IMR-90 (cell line): ENCODE measurements around the gene TRMT2B. TPM values are rescaled to one million over a fixed set of nuclear protein-coding genes. Genes with fewer than 3 reads are reported as not detected.

ENCODE experiments used
- ATAC-seq: fragments of 200-7000 bp; cut with Tn5 transposase; 2 replicates; pipeline ENCODE4 v1.9.1; 2020; ENCODE audit warnings: low read depth, mild to moderate bottlenecking, moderate library complexity
- BruUV-seq: library from RNA; stranded (reverse); fragments of 400-500 nt; replicated peaks from 2 replicates; lab custom pipeline; 2021; lab: Mats Ljungman, UMichigan
- CTCF ChIA-PET: fragments of 300-600 bp; formaldehyde crosslinking; extraction: SDS; loops from one replicate; lab custom pipeline; 2021; ENCODE audit warnings: antibody characterized with exemption; lab: Yijun Ruan, JAX
- POLR2A ChIA-PET: fragments of 300-600 bp; sonication (Branson Sonifier 250); formaldehyde crosslinking; loops from one replicate; lab custom pipeline; 2022; ENCODE audit warnings: antibody characterized with exemption; ENCODE audit not compliant: unreplicated experiment; lab: Charles Lee
- DNase-seq: peaks from one replicate; pipeline ENCODE4 v3.0.0; 2013
- H2AFZ ChIP-seq: replicated peaks from 2 replicates; pipeline ENCODE3; 2013; ENCODE audit warnings: low read length, mild to moderate bottlenecking; ENCODE audit not compliant: poor library complexity
- H2AK5ac ChIP-seq: 2 replicates; pipeline ENCODE4 v1.6.1; 2013; ENCODE audit warnings: low read depth, low read length, inconsistent platforms
- H2AK9ac ChIP-seq: replicated peaks from 2 replicates; pipeline ENCODE3; 2013; ENCODE audit warnings: mild to moderate bottlenecking, low read depth, low read length, moderate library complexity; ENCODE audit not compliant: poor library complexity
- H2BK120ac ChIP-seq: 2 replicates; pipeline ENCODE4 v1.6.1; 2013; ENCODE audit warnings: low read depth, low read length, inconsistent platforms
- H2BK15ac ChIP-seq: 3 replicates; pipeline ENCODE4 v1.6.1; 2013; ENCODE audit warnings: low read depth, low read length, inconsistent platforms
- H2BK20ac ChIP-seq: 2 replicates; pipeline ENCODE4 v1.6.1; 2013; ENCODE audit warnings: low read depth, mild to moderate bottlenecking, inconsistent platforms, low read length, moderate library complexity
- H2BK5ac ChIP-seq: 2 replicates; pipeline ENCODE4 v1.6.1; 2013; ENCODE audit warnings: mild to moderate bottlenecking, low read depth, low read length, inconsistent platforms; ENCODE audit not compliant: poor library complexity, severe bottlenecking
- H3K14ac ChIP-seq: replicated peaks from 2 replicates; pipeline ENCODE4 v1.6.1; 2013; ENCODE audit warnings: low read depth, low read length, inconsistent platforms
- H3K18ac ChIP-seq: 2 replicates; pipeline ENCODE4 v1.6.1; 2013; ENCODE audit warnings: low read depth, low read length, control low read depth
- H3K23ac ChIP-seq: 2 replicates; pipeline ENCODE4 v1.6.1; 2013; ENCODE audit warnings: low read depth, low read length, inconsistent platforms
- H3K27ac ChIP-seq: 2 replicates; pipeline ENCODE4 v1.5.1; 2013; ENCODE audit warnings: mild to moderate bottlenecking, control low read depth, low read length; ENCODE audit not compliant: insufficient read depth
- H3K27me3 ChIP-seq: 2 replicates; pipeline ENCODE4 v1.6.1; 2013; ENCODE audit warnings: low read length; ENCODE audit not compliant: control insufficient read depth, insufficient read depth
- H3K36me3 ChIP-seq: 2 replicates; pipeline ENCODE4 v1.6.1; 2013; ENCODE audit warnings: low read length, mixed read lengths; ENCODE audit not compliant: control insufficient read depth, insufficient read depth
- H3K4ac ChIP-seq: 2 replicates; pipeline ENCODE4 v1.6.1; 2013; ENCODE audit warnings: low read depth, low read length, inconsistent platforms
- H3K4me1 ChIP-seq: 2 replicates; pipeline ENCODE4 v1.6.1; 2013; ENCODE audit warnings: low read length, mixed read lengths; ENCODE audit not compliant: control insufficient read depth, insufficient read depth
- H3K4me2 ChIP-seq: 2 replicates; pipeline ENCODE4 v1.6.1; 2013; ENCODE audit warnings: low read depth, mild to moderate bottlenecking, control low read depth, low read length, moderate library complexity
- H3K4me3 ChIP-seq: 2 replicates; pipeline ENCODE4 v1.5.1; 2013; ENCODE audit warnings: low read depth, mild to moderate bottlenecking, control low read depth, low read length, moderate library complexity; ENCODE audit not compliant: insufficient read depth
- H3K56ac ChIP-seq: 2 replicates; pipeline ENCODE4 v1.6.1; 2013; ENCODE audit warnings: low read length, inconsistent platforms; ENCODE audit not compliant: insufficient read depth; ENCODE audit errors: extremely low read depth
- H3K79me1 ChIP-seq, 2 experiments: 2 replicates each; pipeline ENCODE4 v1.6.1; 2013; ENCODE audit warnings: low read length in 2 of 2, inconsistent platforms in 1 of 2, low read depth in 1 of 2
- H3K9ac ChIP-seq: 2 replicates; pipeline ENCODE4 v1.6.1; 2013; ENCODE audit warnings: low read depth, low read length, control low read depth
- H3K9me1 ChIP-seq: 2 replicates; pipeline ENCODE4 v1.6.1; 2013; ENCODE audit warnings: low read length, inconsistent platforms; ENCODE audit not compliant: insufficient read depth
- H3K9me3 ChIP-seq: 2 replicates; pipeline ENCODE4 v1.6.1; 2013; ENCODE audit warnings: low read length; ENCODE audit not compliant: control insufficient read depth, insufficient read depth
- H4K20me1 ChIP-seq: 2 replicates; pipeline ENCODE4 v1.6.1; 2013; ENCODE audit warnings: low read length, inconsistent platforms; ENCODE audit not compliant: insufficient read depth
- H4K5ac ChIP-seq: 2 replicates; pipeline ENCODE4 v1.6.1; 2013; ENCODE audit warnings: mild to moderate bottlenecking, low read depth, low read length, control low read depth
- H4K8ac ChIP-seq, 2 experiments: 2 replicates each; pipeline ENCODE4 v1.6.1; 2013; ENCODE audit warnings: low read depth in 2 of 2, low read length in 2 of 2, control low read depth in 1 of 2, inconsistent platforms in 1 of 2
- H4K91ac ChIP-seq: 2 replicates; pipeline ENCODE4 v1.6.1; 2013; ENCODE audit warnings: low read depth, low read length, inconsistent platforms; ENCODE audit not compliant: insufficient read depth
- BHLHE40 ChIP-seq: fragments of 150-350 bp; IDR thresholded peaks from 2 replicates; pipeline ENCODE4 v1.6.1; 2016; ENCODE audit warnings: mild to moderate bottlenecking, low read depth, low read length
- CEBPB ChIP-seq: IDR thresholded peaks from 2 replicates; pipeline ENCODE4 v1.6.1; 2012; ENCODE audit warnings: low read depth, low read length, improper control_type of control experiment
- CHD1 ChIP-seq: IDR thresholded peaks from 2 replicates; pipeline ENCODE4 v1.6.1; 2012; ENCODE audit warnings: low read depth, low read length, improper control_type of control experiment
- CTCF ChIP-seq: conservative IDR thresholded peaks from 2 replicates; pipeline ENCODE4 v1.5.1; 2012; ENCODE audit warnings: mild to moderate bottlenecking, low read depth, low read length, improper control_type of control experiment
- ELK1 ChIP-seq: fragments of 150-350 bp; IDR thresholded peaks from 2 replicates; pipeline ENCODE4 v1.6.1; 2016; ENCODE audit warnings: low read depth, mild to moderate bottlenecking, low read length, moderate library complexity, borderline replicate concordance
- FOS ChIP-seq: fragments of 150-350 bp; IDR thresholded peaks from 2 replicates; pipeline ENCODE4 v1.6.1; 2016; ENCODE audit warnings: low read depth, low read length
- MAFK ChIP-seq: IDR thresholded peaks from 2 replicates; pipeline ENCODE4 v1.6.1; 2012; ENCODE audit warnings: low read depth, low read length, improper control_type of control experiment
- MAZ ChIP-seq: IDR thresholded peaks from 2 replicates; pipeline ENCODE4 v1.6.1; 2012; ENCODE audit warnings: low read depth, mild to moderate bottlenecking, low read length, improper control_type of control experiment, moderate library complexity, borderline replicate concordance
- MXI1 ChIP-seq: IDR thresholded peaks from 2 replicates; pipeline ENCODE4 v1.6.1; 2012; ENCODE audit warnings: low read depth, mild to moderate bottlenecking, low read length, moderate library complexity, borderline replicate concordance
- NFE2L2 ChIP-seq: fragments of 150-350 bp; IDR thresholded peaks from 2 replicates; pipeline ENCODE4 v1.6.1; 2016; ENCODE audit warnings: low read depth, mild to moderate bottlenecking, low read length
- POLR2A ChIP-seq: IDR thresholded peaks from 2 replicates; pipeline ENCODE4 v1.6.1; 2012; ENCODE audit warnings: mild to moderate bottlenecking, low read depth, low read length
- RAD21 ChIP-seq: IDR thresholded peaks from 2 replicates; pipeline ENCODE4 v1.6.1; 2012; ENCODE audit warnings: low read length, improper control_type of control experiment
- RCOR1 ChIP-seq: IDR thresholded peaks from 2 replicates; pipeline ENCODE4 v1.6.1; 2012; ENCODE audit warnings: mild to moderate bottlenecking, low read length, improper control_type of control experiment; ENCODE audit not compliant: insufficient replicate concordance
- RFX5 ChIP-seq: IDR thresholded peaks from 2 replicates; pipeline ENCODE4 v1.8.0; 2012; ENCODE audit warnings: low read depth, mild to moderate bottlenecking, low read length, moderate library complexity
- SMC3 ChIP-seq: fragments of 150-350 bp; IDR thresholded peaks from 2 replicates; pipeline ENCODE4 v1.6.1; 2016; ENCODE audit warnings: low read depth, mild to moderate bottlenecking, antibody characterized with exemption, low read length, moderate library complexity
- USF2 ChIP-seq: fragments of 150-350 bp; IDR thresholded peaks from 2 replicates; pipeline ENCODE4 v1.6.1; 2017; ENCODE audit warnings: mild to moderate bottlenecking, antibody characterized with exemption, low read length, low read depth
- dilution Hi-C: fragments of 300-500 bp; cut with HindIII; formaldehyde crosslinking; loops from one replicate; pipeline ENCODE4 v1.14.3; 2018; ENCODE audit warnings: low sequenced_read_pairs; ENCODE audit not compliant: unreplicated experiment
- in situ Hi-C: fragments of 300-500 bp; cut with MboI; formaldehyde crosslinking; loops from 3 replicates; pipeline ENCODE4 v1.14.3; 2019; ENCODE audit warnings: low sequenced_read_pairs, inconsistent platforms, mixed read lengths
- intact Hi-C: fragments of 100-400 bp; cut with micrococcal nuclease; formaldehyde crosslinking; loops from 2 replicates; pipeline ENCODE4 v1.10.0; 2022
- polyA plus RNA-seq, 3 experiments: library from polyadenylated mRNA; depleted of rRNA; stranded (reverse); fragments of >200 nt; gene quantifications; 2 replicates each; pipeline ENCODE4 v1.2.3, GENCODE V29; 2012; ENCODE audit warnings: low replicate concordance in 1 of 3
- total RNA-seq: library from RNA; depleted of rRNA; stranded (reverse); fragments of >200 nt; gene quantifications from 2 replicates; pipeline ENCODE4 v1.2.3, GENCODE V29; 2012

The TRMT2B gene
- total and polyA plus RNA-seq, 2 of the 4 experiments (the other 2 are of a cell fraction) = 7.7 to 13.4 TPM

GRCh38 chrX:101009090-101009489 lies 42.8 kb downstream of the TRMT2B start:
- ChIA-PET CTCF (interaction anchor here (0.6 to 1.0 kb wide), 2 partner anchors 9 to 18 kb away, joined by 3 read pairs; no protein-coding TSS in a partner anchor), POLR2A (no interaction called here)
- no TSS peak for BruUV-seq
- Histone ChIP-seq H3K23ac (no peak overlapping the region), H3K36me3 (peaks cover 4% of the 10 kb centered on the region), H3K56ac (no peak overlapping the region), H3K27ac (no peak overlapping the region), H3K9ac (no peak overlapping the region), H3K4ac (no peak overlapping the region), H3K14ac (no peak overlapping the region), H3K4me1 (peaks cover 2% of the 10 kb centered on the region; the same call in 1 of the 2 replicates), H4K91ac (no peak overlapping the region), H3K18ac (no peak overlapping the region), H3K4me2 (no peak overlapping the region), H2AFZ (no peak overlapping the region), H4K5ac (no peak overlapping the region), H3K4me3 (no peak overlapping the region), H3K9me1 (0 out of 2 replicates have a peak, but pooled peaks cover 3% of the 10 kb centered on the region), H2BK20ac (no peak overlapping the region), H3K27me3 (no peaks in the 10 kb centered on the region), H2AK9ac (no peak overlapping the region), H2BK5ac (no peak overlapping the region), H2BK15ac (no peak overlapping the region), H3K9me3 (no peaks in the 10 kb centered on the region), H2AK5ac (no peak overlapping the region), H3K79me1 (no peaks in the 10 kb centered on the region), H4K8ac (no peak overlapping the region), H2BK120ac (no peak overlapping the region), H4K20me1 (no peaks in the 10 kb centered on the region)
- in situ Hi-C loops = no loop called here
- dilution Hi-C loops = no loop called here
- peak; percentile 58 for DNase-seq
- intact Hi-C loops = no loop called here
- no peak for TF ChIP-seq NFE2L2
- TF ChIP-seq ELK1 = no peak
- TF ChIP-seq RFX5 = no peak
- no peak for TF ChIP-seq MAZ
- no peak for TF ChIP-seq SMC3
- no peak for TF ChIP-seq CEBPB
- no peak for TF ChIP-seq MXI1
- no peak for TF ChIP-seq CHD1
- no peak for TF ChIP-seq USF2
- no peak for TF ChIP-seq POLR2A
- no peak for TF ChIP-seq FOS
- no peak for TF ChIP-seq CTCF
- TF ChIP-seq MAFK = no peak
- TF ChIP-seq BHLHE40 = no peak
- no peak for TF ChIP-seq RAD21
- TF ChIP-seq RCOR1 = no peak
- peak; percentile 32; the same call in 1 of the 2 replicates for ATAC-seq
